MM.1S (cell line): ENCODE data around the gene TMEM134.

Experiments
- CTCF ChIP-seq: fragments of 300-600 bp; sonication (generic); IDR thresholded peaks from 2 replicates; pipeline ENCODE4 v1.5.1; 2016; ENCODE audit warnings: antibody characterized with exemption, low read length, mixed read lengths
- EZH2phosphoT487 ChIP-seq: fragments of 300-600 bp; sonication (generic); IDR thresholded peaks from 2 replicates; pipeline ENCODE4 v1.6.1; 2018; ENCODE audit warnings: antibody characterized with exemption, low read length

GRCh38 chr11:67482827-67483798 lies 14.1 kb upstream of the TMEM134 start, which contains the start of gene AIP:
- TF ChIP-seq CTCF (no peak), EZH2phosphoT487 (no peak)
